Karpas-422 (cell line): ENCODE results near the gene TRNP1. TPM values are rescaled to one million over a fixed set of nuclear protein-coding genes. Genes with fewer than 3 reads are reported as not detected.

Experiments used
- DNase-seq: peaks from one replicate; pipeline ENCODE4 v3.0.0-alpha.2; 2015
- H2AFZ ChIP-seq: fragments of 200-600 bp; sonication (generic); 2 replicates; pipeline ENCODE4 v1.6.1; 2014; ENCODE audit warnings: antibody characterized with exemption, low read length, mixed read lengths
- H3K27ac ChIP-seq: fragments of 200-600 bp; sonication (generic); 2 replicates; pipeline ENCODE4 v1.5.1; 2014; ENCODE audit warnings: mild to moderate bottlenecking, low read length, moderate library complexity
- H3K27me3 ChIP-seq: fragments of 200-600 bp; sonication (generic); 2 replicates; pipeline ENCODE4 v1.6.1; 2014; ENCODE audit warnings: low read length, mixed read lengths
- H3K36me3 ChIP-seq: fragments of 200-600 bp; sonication (generic); 2 replicates; pipeline ENCODE4 v1.6.1; 2014; ENCODE audit warnings: low read length, mixed read lengths; ENCODE audit not compliant: insufficient read depth
- H3K4me1 ChIP-seq: fragments of 200-600 bp; sonication (generic); 2 replicates; pipeline ENCODE4 v1.6.1; 2014; ENCODE audit warnings: mild to moderate bottlenecking, low read length, mixed read lengths
- H3K4me2 ChIP-seq: fragments of 200-600 bp; sonication (generic); 2 replicates; pipeline ENCODE4 v1.6.1; 2014; ENCODE audit warnings: low read length, low read depth, mild to moderate bottlenecking; ENCODE audit not compliant: poor library complexity, severe bottlenecking
- H3K4me3 ChIP-seq: fragments of 200-600 bp; sonication (generic); 2 replicates; pipeline ENCODE4 v1.5.1; 2014; ENCODE audit warnings: mild to moderate bottlenecking, antibody characterized with exemption, low read length, mixed read lengths
- H3K79me2 ChIP-seq: fragments of 200-600 bp; sonication (generic); 2 replicates; pipeline ENCODE4 v1.6.1; 2014; ENCODE audit warnings: mild to moderate bottlenecking, low read length, mixed read lengths
- H3K9ac ChIP-seq: fragments of 200-600 bp; sonication (generic); 2 replicates; pipeline ENCODE4 v1.6.0; 2014; ENCODE audit warnings: low read length
- H3K9me2 ChIP-seq: fragments of 200-600 bp; sonication (generic), shearing (Covaris generic); replicated peaks from 2 replicates; pipeline ENCODE4 v1.6.0; 2014; ENCODE audit warnings: mild to moderate bottlenecking, low read length, moderate library complexity; ENCODE audit not compliant: insufficient read depth
- H3K9me3 ChIP-seq: fragments of 300-700, 200-600 bp; sonication (generic); 2 replicates; pipeline ENCODE4 v1.6.1; 2014; ENCODE audit warnings: low read length, mixed read lengths
- H4K20me1 ChIP-seq: fragments of 200-600 bp; sonication (generic); 2 replicates; pipeline ENCODE4 v1.6.1; 2014; ENCODE audit warnings: mild to moderate bottlenecking, antibody characterized with exemption, low read length, low read depth; ENCODE audit not compliant: insufficient read depth
- total RNA-seq: library from RNA; depleted of rRNA; stranded (reverse); fragments of >200 nt; shearing (Covaris generic); gene quantifications from 2 replicates; pipeline ENCODE4 v1.2.3, GENCODE V29; 2014; ENCODE audit warnings: low replicate concordance

Gene TRNP1
- total RNA-seq, 1 experiment from 2014 or later, result not detected

DNA sequence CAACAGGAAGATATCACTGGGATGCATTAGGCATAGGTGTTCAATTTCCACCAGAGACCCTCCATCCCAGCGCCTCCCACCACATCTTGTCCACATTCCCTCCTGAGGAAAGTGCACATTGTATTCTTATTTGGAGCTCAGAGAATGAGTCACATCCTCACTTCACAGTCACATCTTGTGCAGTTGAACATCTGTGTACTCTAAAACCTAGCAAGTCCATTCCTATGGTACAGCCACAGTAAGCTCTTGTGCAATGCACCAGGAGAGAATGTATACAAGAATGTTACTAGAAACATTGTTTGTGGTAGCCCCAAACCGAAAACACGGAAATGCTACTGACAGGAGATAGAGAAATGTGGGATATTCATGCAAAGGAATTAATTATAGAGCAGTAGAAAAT is 31.7 kb upstream of the TRNP1 start:
- no peak for DNase-seq
- no peaks in the 10 kb centered on the region for H3K9me2 ChIP-seq
- no peak overlapping the region for H3K9ac ChIP-seq
- no peaks in the 10 kb centered on the region for H4K20me1 ChIP-seq
- H3K27me3 ChIP-seq, result no peaks in the 10 kb centered on the region
- no peaks in the 10 kb centered on the region for H3K79me2 ChIP-seq
- no peak overlapping the region for H2AFZ ChIP-seq
- no peak overlapping the region for H3K27ac ChIP-seq
- H3K4me2 ChIP-seq, result no peak overlapping the region
- H3K4me1 ChIP-seq, result no peaks in the 10 kb centered on the region
- no peak overlapping the region for H3K4me3 ChIP-seq
- H3K9me3 ChIP-seq, result no peaks in the 10 kb centered on the region
- no peaks in the 10 kb centered on the region for H3K36me3 ChIP-seq

DNA sequence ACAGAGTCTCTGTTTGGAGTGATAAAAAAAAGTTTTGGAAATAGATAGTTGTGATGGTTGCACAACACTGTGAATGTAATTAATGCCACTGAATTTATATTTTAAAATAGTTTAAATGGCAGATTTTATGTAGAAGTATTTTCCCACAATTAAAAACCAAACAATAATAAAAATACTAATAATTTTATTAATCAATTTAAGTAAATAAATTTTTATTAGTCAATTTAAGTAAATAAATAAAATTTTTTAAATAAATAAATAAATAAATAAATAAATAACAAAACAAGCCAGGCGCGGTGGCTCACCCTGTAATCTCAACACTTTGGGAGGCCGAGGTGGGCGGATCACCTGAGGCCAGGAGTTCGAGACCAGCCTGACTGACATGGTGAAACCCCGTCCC is 28.3 kb upstream of the TRNP1 start:
- Histone ChIP-seq H3K4me2 (no peak overlapping the region), H3K36me3 (no peaks in the 10 kb centered on the region), H3K79me2 (no peaks in the 10 kb centered on the region), H4K20me1 (no peaks in the 10 kb centered on the region), H3K4me1 (no peaks in the 10 kb centered on the region), H3K9me3 (no peaks in the 10 kb centered on the region), H3K4me3 (no peak overlapping the region), H3K9ac (no peak overlapping the region), H3K27ac (no peak overlapping the region), H3K27me3 (no peaks in the 10 kb centered on the region), H3K9me2 (no peaks in the 10 kb centered on the region), H2AFZ (no peak overlapping the region)
- no peak for DNase-seq

DNA sequence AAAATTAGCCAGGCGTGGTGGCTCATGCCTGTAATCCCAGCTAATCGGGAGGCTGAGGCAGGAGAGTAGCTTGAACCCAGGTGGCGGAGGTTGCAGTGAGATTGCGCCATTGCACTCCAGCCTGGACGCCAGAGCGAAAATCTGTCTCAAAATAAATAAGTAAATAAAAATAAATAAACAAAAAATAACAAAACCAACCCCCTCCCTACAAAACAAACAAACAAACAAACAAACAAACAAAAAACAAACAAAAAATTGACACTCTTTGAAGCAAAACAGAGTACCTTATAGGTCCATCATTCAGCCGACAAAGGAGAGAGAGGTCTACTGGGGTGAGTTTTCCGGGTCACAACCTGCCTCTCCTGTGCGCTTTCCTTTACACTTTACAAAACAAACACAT is 27.9 kb upstream of the TRNP1 start:
- DNase-seq, result no peak
- H3K27me3 ChIP-seq, result no peaks in the 10 kb centered on the region
- no peaks in the 10 kb centered on the region for H4K20me1 ChIP-seq
- no peaks in the 10 kb centered on the region for H3K9me2 ChIP-seq
- H3K9ac ChIP-seq, result no peak overlapping the region
- no peak overlapping the region for H3K4me3 ChIP-seq
- no peaks in the 10 kb centered on the region for H3K4me1 ChIP-seq
- H3K9me3 ChIP-seq, result no peaks in the 10 kb centered on the region
- H3K4me2 ChIP-seq, result no peak overlapping the region
- no peak overlapping the region for H3K27ac ChIP-seq
- no peaks in the 10 kb centered on the region for H3K36me3 ChIP-seq
- no peak overlapping the region for H2AFZ ChIP-seq
- H3K79me2 ChIP-seq, result no peaks in the 10 kb centered on the region

DNA sequence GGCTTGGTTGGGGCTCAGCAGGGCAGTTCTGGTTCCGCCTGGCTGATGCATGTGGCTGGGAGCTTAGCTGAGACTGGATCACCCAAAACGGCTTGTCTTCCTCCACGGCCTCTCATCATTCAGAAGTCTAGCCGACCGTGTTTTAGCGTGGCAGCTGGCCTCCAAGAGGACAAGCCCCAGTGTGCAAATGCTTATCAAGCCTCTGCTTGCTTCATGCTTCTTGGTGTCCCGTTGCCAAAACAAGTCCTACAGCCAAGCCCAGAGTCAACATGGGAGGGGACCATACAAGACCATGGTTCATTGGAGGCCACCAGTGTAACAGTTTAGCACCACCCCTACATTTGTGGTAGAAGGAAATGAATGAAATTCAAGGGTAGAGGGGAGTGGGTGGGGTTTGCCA is 22.7 kb upstream of the TRNP1 start:
- Histone ChIP-seq H3K9me2 (no peaks in the 10 kb centered on the region), H3K79me2 (no peaks in the 10 kb centered on the region), H3K27me3 (no peaks in the 10 kb centered on the region), H4K20me1 (no peaks in the 10 kb centered on the region), H3K4me2 (no peak overlapping the region), H3K4me1 (no peaks in the 10 kb centered on the region), H3K36me3 (no peaks in the 10 kb centered on the region), H3K27ac (no peak overlapping the region), H3K9ac (no peak overlapping the region), H3K9me3 (no peaks in the 10 kb centered on the region), H2AFZ (no peak overlapping the region), H3K4me3 (no peak overlapping the region)
- no peak for DNase-seq

DNA sequence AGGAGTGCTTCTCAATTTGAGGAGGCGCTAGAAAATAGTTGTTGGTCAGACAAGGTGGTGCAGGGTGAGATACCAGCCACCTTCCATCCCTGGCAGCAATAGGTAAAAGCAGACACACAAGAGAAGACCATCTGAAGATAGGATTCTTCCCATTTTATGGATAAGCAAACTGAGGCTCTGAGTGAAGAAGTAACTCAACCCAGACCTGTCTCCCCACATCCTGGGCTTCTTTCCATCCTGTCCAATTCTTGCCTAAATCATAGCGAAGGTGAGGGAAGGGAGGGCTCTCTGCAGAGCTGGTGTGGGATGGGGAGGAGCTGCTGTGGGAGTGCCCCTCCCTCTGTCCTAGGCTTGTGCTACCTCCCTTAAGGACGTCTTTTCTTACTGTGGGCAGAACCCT is 21.9 kb upstream of the TRNP1 start:
- no peak overlapping the region for H3K4me2 ChIP-seq

DNA sequence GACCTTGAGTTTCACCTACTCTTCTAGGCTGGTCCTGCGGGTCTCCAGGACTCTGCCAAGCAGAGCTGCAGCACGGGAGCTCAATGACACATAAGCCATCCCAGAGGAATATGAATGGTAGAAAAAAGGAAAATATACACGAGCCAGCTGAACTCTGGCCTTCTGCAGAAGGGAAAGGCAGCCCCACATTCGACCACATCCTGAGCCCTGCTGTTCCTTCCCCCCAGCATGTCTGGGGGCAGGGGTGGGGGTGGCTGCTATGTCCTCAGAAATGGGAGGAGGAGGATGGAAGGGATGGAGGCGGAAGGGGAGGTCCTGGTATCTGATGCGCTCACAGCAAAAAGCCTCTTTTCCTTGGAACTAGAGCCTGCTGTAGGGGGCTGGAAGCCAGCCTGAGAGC is 21.1 kb upstream of the TRNP1 start:
- no peak overlapping the region for H3K4me2 ChIP-seq
- H2AFZ ChIP-seq, result no peak overlapping the region

More for the DNA sequence above, 21.9 kb upstream of the TRNP1 start:
- Histone ChIP-seq H3K9me3 (no peaks in the 10 kb centered on the region), H3K79me2 (no peaks in the 10 kb centered on the region), H2AFZ (no peak overlapping the region), H3K36me3 (no peaks in the 10 kb centered on the region), H3K9me2 (no peaks in the 10 kb centered on the region), H3K9ac (no peak overlapping the region), H3K27me3 (no peaks in the 10 kb centered on the region), H3K4me3 (no peak overlapping the region), H4K20me1 (no peaks in the 10 kb centered on the region), H3K4me1 (no peaks in the 10 kb centered on the region), H3K27ac (no peak overlapping the region)
- no peak for DNase-seq

DNA sequence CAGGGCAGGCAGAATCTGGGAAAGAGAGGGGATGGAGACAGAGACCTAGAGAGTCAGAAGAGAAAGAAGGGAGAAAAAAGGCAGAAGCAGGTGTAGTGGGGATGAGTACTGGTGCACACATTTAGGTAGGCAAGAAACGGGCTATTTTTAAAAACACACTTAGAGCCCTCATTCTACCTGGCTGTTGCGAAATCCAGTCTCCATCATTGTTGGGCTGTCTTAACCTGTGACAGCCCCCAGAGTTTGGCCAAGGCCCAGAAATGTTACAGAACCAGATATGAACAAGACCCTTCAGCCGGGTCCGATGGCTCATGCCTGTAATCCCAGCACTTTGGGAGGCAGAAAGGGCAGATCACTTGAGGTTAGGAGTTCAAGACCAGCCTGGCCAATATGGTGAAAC is 20.7 kb upstream of the TRNP1 start:
- Histone ChIP-seq H3K4me2 (no peak overlapping the region), H3K27me3 (no peaks in the 10 kb centered on the region), H3K4me1 (no peaks in the 10 kb centered on the region), H3K9ac (no peak overlapping the region), H3K9me2 (no peaks in the 10 kb centered on the region), H2AFZ (no peak overlapping the region), H3K4me3 (no peak overlapping the region), H3K36me3 (no peaks in the 10 kb centered on the region), H3K27ac (no peak overlapping the region), H3K79me2 (no peaks in the 10 kb centered on the region), H4K20me1 (no peaks in the 10 kb centered on the region), H3K9me3 (no peaks in the 10 kb centered on the region)
- no peak for DNase-seq

More for the DNA sequence above, 21.1 kb upstream of the TRNP1 start:
- no peaks in the 10 kb centered on the region for H4K20me1 ChIP-seq
- no peaks in the 10 kb centered on the region for H3K36me3 ChIP-seq
- H3K4me1 ChIP-seq, result no peaks in the 10 kb centered on the region
- no peak overlapping the region for H3K9ac ChIP-seq
- H3K27me3 ChIP-seq, result no peaks in the 10 kb centered on the region
- no peak overlapping the region for H3K27ac ChIP-seq
- H3K79me2 ChIP-seq, result no peaks in the 10 kb centered on the region
- no peak overlapping the region for H3K4me3 ChIP-seq
- H3K9me3 ChIP-seq, result no peaks in the 10 kb centered on the region
- no peaks in the 10 kb centered on the region for H3K9me2 ChIP-seq
- no peak for DNase-seq

DNA sequence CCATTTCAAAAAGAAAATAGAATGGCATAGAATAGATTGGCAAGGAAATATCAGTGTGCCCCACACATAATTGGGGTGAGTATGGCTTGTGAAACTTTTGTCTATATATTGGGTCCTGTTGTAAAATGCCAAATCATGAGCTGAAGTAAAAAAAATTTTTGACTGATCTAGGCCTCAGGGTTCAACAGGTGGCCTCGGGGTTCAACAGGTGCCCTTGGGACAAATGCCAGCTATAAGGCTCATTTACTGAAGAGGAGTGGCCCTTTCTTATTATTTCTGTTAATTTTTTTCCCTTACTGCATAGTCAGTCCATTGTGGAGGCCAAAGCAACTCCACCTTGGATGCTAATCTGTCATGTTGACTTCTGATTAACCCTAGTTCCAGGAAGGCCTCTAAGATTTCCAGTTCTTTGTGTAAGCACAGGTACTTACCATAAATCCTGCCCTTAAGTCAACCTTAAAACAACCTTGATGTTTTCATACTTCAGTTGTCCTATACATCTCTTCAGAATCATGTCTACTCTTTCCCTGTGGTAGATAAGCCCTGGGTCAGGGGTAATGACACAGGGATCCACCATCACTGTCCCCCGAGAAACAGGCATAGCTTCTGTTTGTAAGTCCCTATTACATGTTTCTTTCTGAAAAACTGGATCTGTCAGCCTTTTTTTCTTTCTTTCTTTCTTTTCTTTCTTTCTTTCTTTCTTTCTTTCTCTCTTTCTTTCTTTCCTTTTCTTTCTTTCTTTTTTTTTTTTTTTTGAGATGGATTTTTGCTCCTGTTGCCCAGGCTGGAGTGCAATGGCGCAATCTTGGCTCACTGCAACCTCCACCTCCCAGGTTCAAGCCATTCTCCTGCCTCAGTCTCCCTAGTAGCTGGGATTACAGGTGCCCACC is 16.6 kb upstream of the TRNP1 start:
- no peak for DNase-seq
- Histone ChIP-seq H3K9ac (no peak overlapping the region), H3K4me3 (no peak overlapping the region), H3K36me3 (no peaks in the 10 kb centered on the region), H3K27me3 (no peaks in the 10 kb centered on the region), H3K9me3 (no peaks in the 10 kb centered on the region), H3K27ac (no peak overlapping the region), H3K79me2 (no peaks in the 10 kb centered on the region), H3K4me1 (no peaks in the 10 kb centered on the region), H3K4me2 (no peak overlapping the region), H2AFZ (no peak overlapping the region), H4K20me1 (no peaks in the 10 kb centered on the region), H3K9me2 (no peaks in the 10 kb centered on the region)
